ENCODE measurements around the gene MGMT. TPM values are rescaled to one million over a fixed set of nuclear protein-coding genes. Genes with fewer than 3 reads are reported as not detected.

The MGMT gene
- polyA plus RNA-seq, 1 donor from 2014 or later, result 0.94 TPM

GRCh38 chr10:129446183-129446581 lies 20.9 kb upstream of the MGMT start:
- Histone ChIP-seq H3K79me2 (replicated peaks; ENCODE audit: insufficient read depth, low read length) (no peaks in the 10 kb centered on the region), H3K9me2 (ENCODE audit: insufficient read depth, low read length) (no peaks in the 10 kb centered on the region), H3F3A (ENCODE audit: insufficient read depth, low read length, poor library complexity, severe bottlenecking) (no peaks in the 10 kb centered on the region), H4K20me1 (ENCODE audit: insufficient read depth) (no peaks in the 10 kb centered on the region), H3K27ac (ENCODE audit: low read length) (no peak overlapping the region), H3K36me3 (ENCODE audit: insufficient read depth, low read length) (no peaks in the 10 kb centered on the region), H3K9me3 (ENCODE audit: low read length) (no peaks in the 10 kb centered on the region), H3K4me3 (ENCODE audit: low read length) (no peak overlapping the region), H3K27me3 (ENCODE audit: insufficient read depth, low read depth, low read length) (no peaks in the 10 kb centered on the region), H2AFZ (ENCODE audit: low read depth, low read length) (no peak overlapping the region), H3K4me2 (ENCODE audit: low read length) (no peak overlapping the region), H3K9ac (ENCODE audit: low read length) (no peak overlapping the region)
- TF ChIP-seq REST (IDR thresholded peaks at IDR 0.05; ENCODE audit: borderline replicate concordance) (no peak), MXI1 (conservative IDR thresholded peaks at IDR 0.05; ENCODE audit: poor library complexity, severe bottlenecking) (no peak), SMC3 (conservative IDR thresholded peaks at IDR 0.05; ENCODE audit: poor library complexity) (no peak), RAD21 (conservative IDR thresholded peaks at IDR 0.05) (no peak), POLR2AphosphoS5 (IDR thresholded peaks at IDR 0.05) (no peak), EZH2 (IDR thresholded peaks at IDR 0.05; ENCODE audit: borderline replicate concordance, insufficient read depth, low read length, poor library complexity, severe bottlenecking) (no peak), EP300 (conservative IDR thresholded peaks at IDR 0.05; ENCODE audit: poor library complexity, severe bottlenecking) (no peak), TAF1 (IDR thresholded peaks at IDR 0.05; ENCODE audit: low read depth) (no peak), CTCF (IDR thresholded peaks at IDR 0.05; ENCODE audit: poor library complexity, severe bottlenecking) (no peak)

GRCh38 chr10:129447486-129447885 lies 19.6 kb upstream of the MGMT start:
- no peaks in the 10 kb centered on the region for H3K36me3 ChIP-seq (ENCODE audit: insufficient read depth, low read length)
- H3K9me2 ChIP-seq (ENCODE audit: insufficient read depth, low read length), result no peaks in the 10 kb centered on the region
- TF ChIP-seq SMC3 (conservative IDR thresholded peaks at IDR 0.05; ENCODE audit: poor library complexity) (no peak), MXI1 (conservative IDR thresholded peaks at IDR 0.05; ENCODE audit: poor library complexity, severe bottlenecking) (no peak), EP300 (conservative IDR thresholded peaks at IDR 0.05; ENCODE audit: poor library complexity, severe bottlenecking) (no peak), RAD21 (conservative IDR thresholded peaks at IDR 0.05) (no peak), REST (IDR thresholded peaks at IDR 0.05; ENCODE audit: borderline replicate concordance) (no peak), TAF1 (IDR thresholded peaks at IDR 0.05; ENCODE audit: low read depth) (no peak), CTCF (IDR thresholded peaks at IDR 0.05; ENCODE audit: poor library complexity, severe bottlenecking) (no peak), POLR2AphosphoS5 (IDR thresholded peaks at IDR 0.05) (no peak), EZH2 (IDR thresholded peaks at IDR 0.05; ENCODE audit: borderline replicate concordance, insufficient read depth, low read length, poor library complexity, severe bottlenecking) (no peak)
- no peaks in the 10 kb centered on the region for H3K9me3 ChIP-seq (ENCODE audit: low read length)
- H3K4me3 ChIP-seq (ENCODE audit: low read length), result no peak overlapping the region
- no peaks in the 10 kb centered on the region for H3K27me3 ChIP-seq (ENCODE audit: insufficient read depth, low read depth, low read length)
- no peaks in the 10 kb centered on the region for H3K79me2 ChIP-seq (replicated peaks; ENCODE audit: insufficient read depth, low read length)
- H3K9ac ChIP-seq (ENCODE audit: low read length), result no peak overlapping the region
- H3F3A ChIP-seq (ENCODE audit: insufficient read depth, low read length, poor library complexity, severe bottlenecking), result no peaks in the 10 kb centered on the region
- H2AFZ ChIP-seq (ENCODE audit: low read depth, low read length), result no peak overlapping the region
- no peak overlapping the region for H3K27ac ChIP-seq (ENCODE audit: low read length)
- no peaks in the 10 kb centered on the region for H4K20me1 ChIP-seq (ENCODE audit: insufficient read depth)
- no peak overlapping the region for H3K4me2 ChIP-seq (ENCODE audit: low read length)

All from neural cell (in vitro differentiated cells).